CD8-positive, alpha-beta memory T cell (primary cell): Measurements from ENCODE around the gene EIF1. TPM values are rescaled to one million over a fixed set of nuclear protein-coding genes. Genes with fewer than 3 reads are reported as not detected.
"Not testable (repeated sequence)": the region's sequence is repeated elsewhere in the genome, so short reads cannot be mapped to it uniquely, and the experiment has no call there.

Source experiments
- CTCF ChIA-PET: fragments of 350-600 bp; sonication (Branson Sonifier 250); formaldehyde crosslinking; loops from one replicate; lab custom pipeline; 2021; ENCODE audit warnings: antibody characterized with exemption; lab: Charles Lee
- POLR2A ChIA-PET: fragments of 350-600 bp; sonication (Branson Sonifier 250); formaldehyde crosslinking; loops from one replicate; lab custom pipeline; 2021; ENCODE audit warnings: antibody characterized with exemption; lab: Charles Lee
- DNase-seq, 5 donors: peaks; one replicate each; pipeline versions ENCODE4 v3.0.0 to v3.0.0-alpha.2; 2020 to 2022; ENCODE audit warnings: mixed read lengths in 1 of 5
- H3K27ac ChIP-seq: one replicate; pipeline ENCODE4 v1.7.0; 2013; ENCODE audit warnings: low read depth, mild to moderate bottlenecking, low read length, moderate library complexity
- H3K27me3 ChIP-seq: 2 replicates; pipeline ENCODE4 v1.7.0; 2013; ENCODE audit warnings: low read length, mild to moderate bottlenecking; ENCODE audit not compliant: insufficient read depth, poor library complexity, severe bottlenecking
- H3K36me3 ChIP-seq: 2 replicates; pipeline ENCODE4 v1.7.0; 2013; ENCODE audit warnings: mild to moderate bottlenecking, low read length, moderate library complexity; ENCODE audit not compliant: insufficient read depth
- H3K4me1 ChIP-seq: 2 replicates; pipeline ENCODE4 v1.7.0; 2013; ENCODE audit warnings: mild to moderate bottlenecking, low read length, moderate library complexity; ENCODE audit not compliant: insufficient read depth
- H3K4me3 ChIP-seq: 2 replicates; pipeline ENCODE4 v1.7.0; 2013; ENCODE audit warnings: mild to moderate bottlenecking, low read length
- H3K9me3 ChIP-seq: 2 replicates; pipeline ENCODE4 v1.7.0; 2013; ENCODE audit warnings: mild to moderate bottlenecking, low read length
- H3K27ac Mint-ChIP-seq, 8 donors: one replicate each; pipeline ENCODE4 v1.8.0; 2020 to 2021; ENCODE audit warnings: mixed read lengths in 8 of 8, mild to moderate bottlenecking in 6 of 8, inconsistent platforms in 3 of 8, moderate library complexity in 3 of 8
- H3K27me3 Mint-ChIP-seq, 2 donors: one replicate each; pipeline ENCODE4 v1.8.0; 2020 to 2021; ENCODE audit warnings: mixed read lengths in 2 of 2, mild to moderate bottlenecking in 1 of 2, moderate library complexity in 1 of 2
- H3K36me3 Mint-ChIP-seq, 3 donors: one replicate each; pipeline ENCODE4 v1.8.0; 2020 to 2021; ENCODE audit warnings: mixed read lengths in 3 of 3, inconsistent platforms in 1 of 3, mild to moderate bottlenecking in 1 of 3
- H3K4me1 Mint-ChIP-seq, 3 donors: one replicate each; pipeline ENCODE4 v1.8.0; 2020 to 2021; ENCODE audit warnings: mixed read lengths in 3 of 3, inconsistent platforms in 1 of 3, mild to moderate bottlenecking in 1 of 3
- H3K4me3 Mint-ChIP-seq, 7 donors: one replicate each; pipeline ENCODE4 v1.8.0; 2020 to 2021; ENCODE audit warnings: mixed read lengths in 7 of 7, mild to moderate bottlenecking in 6 of 7, moderate library complexity in 4 of 7, inconsistent platforms in 2 of 7
- H3K9me3 Mint-ChIP-seq, 5 donors: one replicate each; pipeline ENCODE4 v1.8.0; 2020 to 2022; ENCODE audit warnings: mixed read lengths in 5 of 5, mild to moderate bottlenecking in 3 of 5, moderate library complexity in 2 of 5, inconsistent platforms in 1 of 5
- polyA plus RNA-seq: library from polyadenylated mRNA; unstranded; fragments of 300-500 nt; fragmentation: Illumina TruSeq; gene quantifications from one replicate; pipeline ENCODE4 v1.2.3, GENCODE V29; 2021
- total RNA-seq, 2 experiments: library from RNA; stranded (reverse); gene quantifications; one replicate each; pipeline ENCODE4 v1.2.3, GENCODE V29; 2021

EIF1 gene
- 1,000 to 10,000 TPM; 1,446 to 1,504 TPM for total RNA-seq
- polyA plus RNA-seq = 1,526 TPM

DNA sequence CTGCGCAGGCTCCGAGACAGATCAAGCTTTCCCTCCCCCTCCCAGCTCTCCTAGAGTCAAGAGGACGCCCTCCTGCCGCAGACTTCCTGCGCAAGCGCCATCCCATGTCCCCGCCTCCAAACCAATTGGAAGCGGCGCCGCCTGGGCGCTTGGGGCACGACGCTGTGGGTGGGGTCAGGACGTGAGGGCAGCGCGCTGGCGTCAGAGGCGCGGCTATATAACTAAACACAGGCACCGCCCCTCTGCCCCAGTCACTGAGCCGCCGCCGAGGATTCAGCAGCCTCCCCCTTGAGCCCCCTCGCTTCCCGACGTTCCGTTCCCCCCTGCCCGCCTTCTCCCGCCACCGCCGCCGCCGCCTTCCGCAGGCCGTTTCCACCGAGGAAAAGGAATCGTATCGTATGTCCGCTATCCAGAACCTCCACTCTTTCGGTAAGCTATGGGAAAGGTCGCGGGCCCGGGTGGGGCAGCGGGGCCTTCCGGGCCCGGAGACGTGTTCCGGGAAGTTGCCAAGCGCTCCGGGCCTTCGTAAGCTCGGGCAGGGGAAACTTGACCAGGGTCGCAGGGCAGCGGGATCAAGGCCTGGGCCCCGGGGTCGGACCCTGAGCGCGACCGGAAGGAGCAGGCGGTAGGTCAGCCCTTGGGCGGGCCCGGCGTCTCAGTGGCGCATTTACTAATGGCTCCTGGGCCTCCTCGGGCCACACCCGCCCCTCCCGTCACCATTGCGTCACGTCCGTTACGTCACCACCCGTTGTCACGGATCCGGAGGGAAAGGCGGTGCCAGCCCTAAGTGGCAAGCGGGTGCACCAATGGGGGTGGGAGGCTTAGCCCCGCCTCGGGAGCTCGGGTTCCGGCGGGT is at the start of gene EIF1:
Gene EIF1 (plus strand): TSS at position 245 of the 856 bp plus-strand sequence. CDS start 154 bp downstream, at position 399.
- no peaks in the 10 kb centered on the region for H3K9me3 ChIP-seq
- POLR2A ChIA-PET = interaction anchor here (0.5 to 5.5 kb wide), 26 partner anchors 10 to 1672 kb away, joined by 3 to 178 read pairs (median 4); partner anchors contain the start of genes DNAJC7, KLHL11, TMEM106A and WIPF2
- peak within 1 kb of the TSS; percentile 100 for H3K27ac ChIP-seq
- H3K36me3 ChIP-seq = peaks cover 45% of the 10 kb centered on the region
- no peaks in the 10 kb centered on the region for H3K27me3 ChIP-seq
- Mint-ChIP-seq H3K4me1 (peaks cover 34 to 47% (median 39%) of the 10 kb centered on the region in 3 donors), H3K27me3 (peaks cover 0 to 15% of the 10 kb centered on the region in 2 donors), H3K27ac (peak within 1 kb of the TSS; percentile 99 to 100 (median 99)), H3K4me3 (peak within 1 kb of the TSS; percentile 96 to 100 (median 98)), H3K9me3 (no peaks in the 10 kb centered on the region), H3K36me3 (peaks cover 18 to 55% (median 20%) of the 10 kb centered on the region in 3 donors)
- DNase-seq = peak; percentile 99 to 100 (median 99)
- CTCF ChIA-PET = interaction anchor here (0.6 to 8.7 kb wide), 7 partner anchors 10 to 123 kb away, joined by 3 to 129 read pairs (median 5); partner anchors contain the start of gene P3H4
- H3K4me3 ChIP-seq = peak within 1 kb of the TSS; percentile 94
- H3K4me1 ChIP-seq = peaks cover 31% of the 10 kb centered on the region

DNA sequence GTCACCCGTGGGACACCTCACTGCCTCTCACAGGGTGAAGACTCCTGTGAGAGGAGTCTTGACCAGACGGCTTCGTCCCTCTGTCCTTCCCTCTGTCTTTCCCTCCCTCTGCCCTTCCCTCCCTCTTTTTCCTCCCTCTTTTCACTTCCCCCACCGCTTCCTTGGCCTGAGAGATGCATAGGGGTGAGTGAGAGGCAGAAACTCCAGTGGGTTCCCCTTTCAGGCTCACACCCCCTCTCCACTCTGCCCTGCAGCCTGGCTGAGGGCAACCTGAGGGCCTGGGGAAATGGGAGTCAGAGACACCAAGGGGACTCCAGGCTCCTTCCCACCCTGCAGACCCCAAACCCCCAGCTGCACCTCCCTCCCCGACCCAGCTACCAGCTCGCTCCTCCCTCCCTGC is 49.7 kb upstream of the EIF1 start:
- Mint-ChIP-seq H3K36me3 (no peaks in the 10 kb centered on the region), H3K27me3 (no peaks in the 10 kb centered on the region), H3K27ac (no peak overlapping the region), H3K4me3 (no peak overlapping the region), H3K4me1 (no peaks in the 10 kb centered on the region), H3K9me3 (no peaks in the 10 kb centered on the region)
- CTCF ChIA-PET = interaction anchor here (2.4 kb wide), 1 partner anchor 10 kb away, joined by 10 read pairs; no protein-coding TSS in a partner anchor
- POLR2A ChIA-PET = no interaction called here
- Histone ChIP-seq H3K27me3 (no peaks in the 10 kb centered on the region), H3K27ac (no peak overlapping the region), H3K4me3 (no peak overlapping the region), H3K9me3 (no peaks in the 10 kb centered on the region), H3K4me1 (no peaks in the 10 kb centered on the region), H3K36me3 (no peaks in the 10 kb centered on the region)
- DNase-seq = no peak

DNA sequence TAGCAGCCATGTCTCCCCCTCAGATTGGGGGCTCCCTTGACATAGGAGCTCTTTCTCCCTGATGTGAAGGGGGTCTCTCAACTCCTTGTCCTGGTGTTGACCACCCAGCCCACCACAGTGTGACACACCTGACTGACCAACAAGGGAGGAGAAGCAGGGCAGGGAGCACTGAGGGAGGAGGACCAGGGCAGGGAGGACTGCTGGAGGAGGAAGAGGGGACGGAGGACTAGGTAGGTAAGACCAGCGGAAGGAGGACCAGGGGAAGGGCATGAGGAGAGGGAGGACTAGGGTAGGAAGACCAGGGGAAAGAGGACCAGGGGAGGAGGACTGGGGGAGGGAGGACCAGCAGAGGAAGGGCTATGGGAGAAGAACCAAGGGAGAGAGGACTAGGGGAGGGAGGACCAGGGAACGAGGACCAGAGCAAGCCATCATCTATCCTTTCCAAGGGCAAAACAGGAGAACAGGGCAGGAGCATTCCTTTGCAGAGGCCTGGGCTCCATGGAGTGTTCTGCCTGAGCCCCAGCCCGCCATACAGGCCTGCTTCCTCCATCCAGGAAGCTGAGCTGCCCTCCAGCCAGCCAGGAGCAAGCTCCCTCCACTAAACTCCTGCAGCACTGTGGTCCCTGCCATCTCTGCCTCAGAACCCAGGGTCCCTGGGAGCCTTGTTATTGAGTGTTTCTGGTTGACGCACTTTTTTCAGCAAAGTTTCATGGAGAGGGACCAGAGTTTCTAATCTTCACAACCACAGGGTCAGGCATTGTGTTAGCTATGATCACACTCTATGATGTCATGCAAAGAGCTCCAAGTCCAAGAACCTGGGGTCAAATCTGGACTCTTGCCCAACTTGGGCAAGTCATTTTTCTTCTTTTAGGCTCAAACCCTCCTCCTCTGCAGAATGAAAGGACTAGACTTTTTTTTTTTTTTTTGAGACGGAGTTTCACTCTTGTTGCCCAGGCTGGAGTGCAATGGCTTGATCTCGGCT is 48.9 kb upstream of the EIF1 start:
- Mint-ChIP-seq H3K4me1 (no peaks in the 10 kb centered on the region), H3K27me3 (no peaks in the 10 kb centered on the region), H3K27ac (no peak overlapping the region), H3K4me3 (no peak overlapping the region), H3K9me3 (no peaks in the 10 kb centered on the region), H3K36me3 (no peaks in the 10 kb centered on the region)
- Histone ChIP-seq H3K36me3 (no peaks in the 10 kb centered on the region), H3K27ac (no peak overlapping the region), H3K4me3 (no peak overlapping the region), H3K27me3 (no peaks in the 10 kb centered on the region), H3K4me1 (no peaks in the 10 kb centered on the region), H3K9me3 (no peaks in the 10 kb centered on the region)
- POLR2A ChIA-PET = no interaction called here
- no peak for DNase-seq
- CTCF ChIA-PET = interaction anchor here (1.0 to 2.4 kb wide), 3 partner anchors 9 to 91 kb away, joined by 4 to 10 read pairs (median 5); no protein-coding TSS in a partner anchor

DNA sequence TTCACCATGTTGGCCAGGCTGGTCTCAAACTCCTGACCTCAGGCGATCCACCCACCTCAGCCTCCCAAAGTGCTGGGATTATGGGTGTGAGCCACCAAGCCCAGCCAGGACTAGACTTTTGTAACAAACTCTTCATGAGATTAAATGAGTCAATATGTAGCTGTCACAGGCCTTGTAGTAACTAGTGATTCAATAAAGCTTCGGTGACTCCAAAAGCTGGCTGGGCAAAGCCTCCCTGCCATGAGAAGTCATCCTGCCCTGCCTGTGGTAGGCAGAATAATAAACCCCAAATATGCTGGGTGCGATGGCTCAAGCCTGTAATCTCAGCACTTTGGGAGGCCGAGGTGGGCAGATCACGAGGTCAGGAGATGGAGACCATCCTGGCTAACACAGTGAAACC is 48.1 kb upstream of the EIF1 start:
- H3K4me3 Mint-ChIP-seq, DNase-seq, H3K27me3 Mint-ChIP-seq, H3K27ac ChIP-seq, H3K9me3 ChIP-seq, H3K4me3 ChIP-seq, H3K36me3 Mint-ChIP-seq, H3K4me1 Mint-ChIP-seq, H3K36me3 ChIP-seq, H3K9me3 Mint-ChIP-seq, H3K27ac Mint-ChIP-seq, H3K4me1 ChIP-seq, POLR2A ChIA-PET, H3K27me3 ChIP-seq: not testable (repeated sequence)
- CTCF ChIA-PET = interaction anchor here (1.2 to 2.4 kb wide), 4 partner anchors 8 to 92 kb away, joined by 4 to 10 read pairs (median 6); no protein-coding TSS in a partner anchor

DNA sequence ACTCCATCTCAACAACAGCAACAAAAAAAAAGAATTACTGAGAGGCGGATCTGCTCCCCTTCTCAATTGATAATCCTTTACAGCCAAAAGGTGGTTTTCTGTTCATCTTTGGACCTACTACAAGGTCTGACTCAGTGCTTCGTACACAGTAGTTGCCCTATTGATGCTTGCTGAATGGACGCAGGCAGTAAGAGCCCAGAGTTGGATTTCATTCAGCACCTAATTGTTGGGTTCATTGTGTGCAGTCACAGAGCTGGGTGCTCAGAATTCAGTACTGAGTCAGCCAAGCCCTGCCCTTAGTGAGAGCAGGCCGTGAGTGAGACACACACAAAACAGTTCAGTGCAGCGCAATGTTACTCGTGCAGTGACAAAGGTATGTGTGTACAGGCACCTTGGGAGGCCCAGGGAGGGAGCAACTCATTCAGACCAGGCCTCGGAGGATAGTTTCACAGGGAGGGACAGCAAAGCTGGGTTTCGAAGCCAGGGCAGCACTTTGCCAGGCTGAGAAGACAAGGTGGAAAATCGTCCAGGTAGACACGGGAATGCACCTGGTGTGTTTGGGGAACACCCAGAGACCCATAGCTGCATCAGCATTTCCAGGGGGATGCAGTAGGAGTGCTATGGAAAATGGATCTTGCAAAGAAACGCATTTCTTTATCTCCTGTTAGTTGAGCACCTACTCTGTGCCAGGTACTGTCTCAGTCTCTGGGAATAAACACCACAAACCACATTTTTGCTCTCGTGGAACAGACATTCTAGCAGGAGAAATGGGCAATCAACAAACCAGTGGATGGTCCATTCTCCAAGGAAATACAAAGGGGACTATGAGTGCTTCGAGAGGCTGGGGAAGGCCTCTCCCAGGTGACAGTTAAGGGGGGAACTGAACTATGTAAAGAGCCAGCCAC is 46.2 kb upstream of the EIF1 start:
- H3K9me3 ChIP-seq = no peaks in the 10 kb centered on the region
- Mint-ChIP-seq H3K36me3 (no peaks in the 10 kb centered on the region), H3K27me3 (no peaks in the 10 kb centered on the region), H3K4me3 (no peak overlapping the region), H3K9me3 (no peaks in the 10 kb centered on the region), H3K27ac (peak overlapping the region in 1 of 8 donors; percentile 35), H3K4me1 (no peaks in the 10 kb centered on the region)
- no peak overlapping the region for H3K4me3 ChIP-seq
- CTCF ChIA-PET = interaction anchor here (1.4 to 2.3 kb wide), 3 partner anchors 20 to 94 kb away, joined by 6 to 7 read pairs (median 7); no protein-coding TSS in a partner anchor
- no peaks in the 10 kb centered on the region for H3K36me3 ChIP-seq
- no peaks in the 10 kb centered on the region for H3K4me1 ChIP-seq
- POLR2A ChIA-PET = no interaction called here
- no peaks in the 10 kb centered on the region for H3K27me3 ChIP-seq
- no peak for DNase-seq
- H3K27ac ChIP-seq = no peak overlapping the region

DNA sequence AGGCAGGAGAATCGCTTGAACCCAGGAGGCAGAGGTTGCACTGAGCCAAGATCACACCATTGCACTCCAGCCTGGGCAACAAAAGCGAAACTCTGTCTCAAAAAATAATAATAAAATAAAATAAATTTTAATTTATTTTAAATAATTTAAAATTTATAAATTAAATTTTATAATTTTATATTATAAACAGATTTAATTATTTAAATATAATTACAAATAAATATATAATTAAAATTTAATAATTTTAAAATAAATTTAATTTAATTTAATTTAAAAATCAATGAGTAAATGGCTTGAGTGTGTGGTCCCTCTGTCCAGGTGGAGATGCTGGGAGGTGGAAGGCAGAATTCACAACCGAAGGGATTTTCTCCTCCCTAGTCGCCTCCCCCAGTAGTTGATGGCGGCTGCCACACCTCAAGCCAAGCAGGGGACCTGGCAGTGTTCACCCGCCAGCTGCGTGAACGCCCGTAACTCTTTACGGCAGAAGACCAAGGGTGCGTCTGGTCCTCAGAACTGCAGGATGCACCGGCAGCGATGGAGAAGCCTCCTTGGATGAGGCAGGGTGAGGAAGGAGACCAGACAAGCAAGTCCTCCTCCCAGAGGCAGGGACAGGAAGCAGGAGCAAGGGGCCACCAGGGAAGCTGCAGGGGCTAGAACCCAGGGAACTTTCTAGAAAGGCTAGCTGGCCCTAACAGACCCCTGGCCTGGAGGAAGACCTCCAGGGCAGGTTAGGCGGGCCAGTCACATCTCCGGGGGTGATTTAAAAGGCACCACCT is 41.5 kb upstream of the EIF1 start:
- H3K9me3 Mint-ChIP-seq = no peaks in the 10 kb centered on the region
- peaks cover 0 to 1% of the 10 kb centered on the region in 2 donors for H3K27me3 Mint-ChIP-seq
- Histone ChIP-seq H3K27me3 (no peaks in the 10 kb centered on the region), H3K4me1 (peaks cover 14% of the 10 kb centered on the region), H3K27ac (no peak overlapping the region), H3K36me3 (no peaks in the 10 kb centered on the region), H3K4me3 (no peak overlapping the region), H3K9me3 (no peaks in the 10 kb centered on the region)
- peak overlapping the region in 1 of 7 donors; percentile 18 for H3K4me3 Mint-ChIP-seq
- no peak overlapping the region for H3K27ac Mint-ChIP-seq
- DNase-seq = no peak
- peaks cover 9 to 15% (median 11%) of the 10 kb centered on the region in 3 donors for H3K4me1 Mint-ChIP-seq
- no peaks in the 10 kb centered on the region for H3K36me3 Mint-ChIP-seq
- POLR2A ChIA-PET = no interaction called here
- CTCF ChIA-PET = interaction anchor here (1.1 to 9.6 kb wide), 9 partner anchors 12 to 829 kb away, joined by 3 to 311 read pairs (median 9); no protein-coding TSS in a partner anchor
